GM23338 (cell line): ENCODE data around the gene USP43. TPM values are rescaled to one million over a fixed set of nuclear protein-coding genes. Genes with fewer than 3 reads are reported as not detected.

Experiments
- ATAC-seq: fragments of 200-7000 bp; cut with Tn5 transposase; 3 replicates; pipeline ENCODE4 v1.9.1; 2020
- DNase-seq: peaks from one replicate; pipeline ENCODE4 v3.0.0-alpha.2; 2015; ENCODE audit warnings: low spot score
- H2AFZ ChIP-seq: fragments of 200-600 bp; sonication (generic); 2 replicates; pipeline ENCODE4 v1.8.0; 2016; ENCODE audit warnings: antibody characterized with exemption, mild to moderate bottlenecking, moderate library complexity
- H3F3A ChIP-seq: fragments of 200-600 bp; sonication (generic); replicated peaks from 2 replicates; pipeline ENCODE4 v1.8.0; 2017; ENCODE audit warnings: antibody characterized with exemption, mixed run types, low read depth
- H3K27ac ChIP-seq: fragments of 200-600 bp; sonication (generic); 2 replicates; pipeline ENCODE4 v1.6.1; 2016; ENCODE audit warnings: low read depth
- H3K27me3 ChIP-seq: fragments of 200-600 bp; sonication (generic); 2 replicates; pipeline ENCODE4 v1.8.0; 2016; ENCODE audit warnings: mild to moderate bottlenecking, mixed run types, moderate library complexity; ENCODE audit not compliant: insufficient read depth
- H3K36me3 ChIP-seq: fragments of 200-600 bp; sonication (generic); 2 replicates; pipeline ENCODE4 v1.8.0; 2016; ENCODE audit warnings: mild to moderate bottlenecking; ENCODE audit not compliant: insufficient read depth
- H3K4me1 ChIP-seq: fragments of 200-600 bp; sonication (generic); 2 replicates; pipeline ENCODE4 v1.8.0; 2016; ENCODE audit warnings: mild to moderate bottlenecking, moderate library complexity; ENCODE audit not compliant: insufficient read depth
- H3K4me2 ChIP-seq: fragments of 200-600 bp; sonication (generic); 2 replicates; pipeline ENCODE4 v1.7.1; 2017; ENCODE audit warnings: mixed run types
- H3K4me3 ChIP-seq: fragments of 200-600 bp; sonication (generic); 2 replicates; pipeline ENCODE4 v1.6.1; 2016; ENCODE audit warnings: mixed run types
- H3K79me2 ChIP-seq: fragments of 200-600 bp; sonication (generic); replicated peaks from 2 replicates; pipeline ENCODE4 v1.8.0; 2017; ENCODE audit warnings: mild to moderate bottlenecking; ENCODE audit not compliant: insufficient read depth
- H3K9me2 ChIP-seq: fragments of 200-600 bp; sonication (generic); 2 replicates; pipeline ENCODE4 v1.8.0; 2017; ENCODE audit not compliant: insufficient read depth
- H4K20me1 ChIP-seq: fragments of 200-600 bp; sonication (generic); replicated peaks from 2 replicates; pipeline ENCODE4 v1.8.0; 2017; ENCODE audit warnings: mild to moderate bottlenecking; ENCODE audit not compliant: insufficient read depth
- H3K27ac Mint-ChIP-seq: 2 replicates; pipeline ENCODE4 v1.8.0; 2020; ENCODE audit warnings: inconsistent platforms, mild to moderate bottlenecking, moderate library complexity, mixed read lengths
- H3K27me3 Mint-ChIP-seq: 3 replicates; pipeline ENCODE4 v1.8.0; 2022; ENCODE audit warnings: low read depth, mild to moderate bottlenecking, moderate library complexity, mixed read lengths, inconsistent platforms; ENCODE audit not compliant: insufficient read depth, poor library complexity
- H3K36me3 Mint-ChIP-seq: 3 replicates; pipeline ENCODE4 v1.8.0; 2021; ENCODE audit warnings: low read depth, mild to moderate bottlenecking, inconsistent platforms, moderate library complexity, mixed read lengths
- H3K4me1 Mint-ChIP-seq: 3 replicates; pipeline ENCODE4 v1.8.0; 2020; ENCODE audit warnings: mild to moderate bottlenecking, inconsistent platforms, mixed read lengths
- H3K4me3 Mint-ChIP-seq: 3 replicates; pipeline ENCODE4 v1.8.0; 2021; ENCODE audit warnings: moderate library complexity, mild to moderate bottlenecking, inconsistent platforms, mixed read lengths
- H3K9me3 Mint-ChIP-seq: 3 replicates; pipeline ENCODE4 v1.8.0; 2020; ENCODE audit warnings: moderate library complexity, mild to moderate bottlenecking, inconsistent platforms, mixed read lengths
- CREB1 ChIP-seq: fragments of 250-450 bp; sonication (Bioruptor Pico); IDR thresholded peaks from 2 replicates; pipeline ENCODE4 v1.5.0; 2020; ENCODE audit warnings: low read depth, mild to moderate bottlenecking, moderate library complexity
- CTCF ChIP-seq, 2 experiments: fragments of 200-600 bp in 1 of 2; sonication (generic) in 1 of 2; conservative IDR thresholded peaks; 2 replicates each; pipeline versions ENCODE4 v1.5.1 to v1.6.1; 2016 to 2017; ENCODE audit warnings: antibody characterized with exemption in 2 of 2, low read depth in 2 of 2, mild to moderate bottlenecking in 2 of 2, moderate library complexity in 1 of 2
- ETS1 ChIP-seq: IDR thresholded peaks from 2 replicates; pipeline ENCODE4 v1.6.1; 2016; ENCODE audit warnings: antibody characterized with exemption
- EZH2phosphoT487 ChIP-seq: fragments of 200-600 bp; sonication (generic); IDR thresholded peaks from one replicate; pipeline ENCODE4 v1.8.1; 2018; ENCODE audit warnings: antibody characterized with exemption; ENCODE audit not compliant: unreplicated experiment
- JUNB ChIP-seq: IDR thresholded peaks from one replicate; pipeline ENCODE4 v1.6.1; 2016; ENCODE audit warnings: antibody characterized with exemption; ENCODE audit not compliant: unreplicated experiment
- REST ChIP-seq: IDR thresholded peaks from one replicate; pipeline ENCODE4 v1.6.1; 2018; ENCODE audit warnings: antibody characterized with exemption; ENCODE audit not compliant: unreplicated experiment
- STAT1 ChIP-seq: IDR thresholded peaks from one replicate; pipeline ENCODE4 v1.6.1; 2016; ENCODE audit warnings: antibody characterized with exemption; ENCODE audit not compliant: unreplicated experiment
- ZNF114 ChIP-seq: fragments of 250-450 bp; sonication (Bioruptor Pico); IDR thresholded peaks from 2 replicates; pipeline ENCODE4 v1.5.0; 2020; ENCODE audit warnings: mild to moderate bottlenecking, moderate library complexity
- ZNF331 ChIP-seq: fragments of 250-450 bp; sonication (Bioruptor Pico); IDR thresholded peaks from 2 replicates; pipeline ENCODE4 v1.5.0; 2020; ENCODE audit warnings: low read depth, mild to moderate bottlenecking, moderate library complexity
- polyA plus RNA-seq: library from polyadenylated mRNA; unstranded; fragments of >200 nt; fragmentation: Nextera tagmentation; extraction: Ambion mirVana; gene quantifications from 2 replicates; pipeline ENCODE4 v1.2.1, GENCODE V29; 2016
- total RNA-seq: library from RNA; depleted of rRNA; stranded (reverse); fragments of >200 nt; shearing (Covaris generic); gene quantifications from 2 replicates; pipeline ENCODE4 v1.2.3, GENCODE V29; 2014

Gene USP43
- total and polyA plus RNA-seq, 2 experiments from 2014 or later = 5.7 to 12.5 TPM

GRCh38 chr17:9677896-9678295 is 32.6 kb downstream of the USP43 start (continued):
- no peak for TF ChIP-seq JUNB
- TF ChIP-seq ETS1 = no peak
- TF ChIP-seq CTCF (conservative IDR thresholded peaks at IDR 0.05; ENCODE audit: low read depth in 2 of 2) = no peak

- Histone ChIP-seq H3K4me1 (no peaks in the 10 kb centered on the region), H3K27ac (no peak overlapping the region), H3K4me2 (no peak overlapping the region), H3K27me3 (no peaks in the 10 kb centered on the region), H3K36me3 (peaks cover 14% of the 10 kb centered on the region), H3K9me2 (no peaks in the 10 kb centered on the region; the same call in 1 of the 2 replicates), H3F3A (no peaks in the 10 kb centered on the region), H3K79me2 (no peaks in the 10 kb centered on the region), H4K20me1 (no peaks in the 10 kb centered on the region), H2AFZ (no peak overlapping the region), H3K4me3 (no peak overlapping the region)
- peaks cover 3% of the 10 kb centered on the region for H3K27me3 Mint-ChIP-seq
- no peak overlapping the region for H3K4me3 Mint-ChIP-seq
- H3K4me1 Mint-ChIP-seq = no peaks in the 10 kb centered on the region
- TF ChIP-seq STAT1 (no peak), REST (no peak), CREB1 (CRISPR knock-in tag) (no peak), ZNF114 (CRISPR knock-in tag) (no peak), ZNF331 (no peak), EZH2phosphoT487 (no peak)
- ATAC-seq (no peak), DNase-seq (no peak)
- H3K27ac Mint-ChIP-seq = no peak overlapping the region
- peaks cover 7% of the 10 kb centered on the region; the same call in 2 of the 3 replicates for H3K9me3 Mint-ChIP-seq
- H3K36me3 Mint-ChIP-seq = peaks cover 43% of the 10 kb centered on the region
Measured at GRCh38 chr17:9684955-9685621, 39.8 kb downstream of the USP43 start.
